ENCODE measurements around the gene F10.

- TF ChIP-seq CTCF (IDR thresholded peaks at IDR 0.05) (no peak), REST (IDR thresholded peaks at IDR 0.05; ENCODE audit: insufficient read depth in 1 of 2, low read depth in 2 of 2, low read length in 1 of 2) (no peak), SIN3A (IDR thresholded peaks at IDR 0.05; ENCODE audit: borderline replicate concordance, insufficient read depth, low read depth, low read length) (no peak)
Measured at GRCh38 chr13:113184568-113185440, 62.2 kb downstream of the F10 start.

Measured in Panc1 (cell line).